ENCODE results near the gene MINDY3. TPM values are rescaled to one million over a fixed set of nuclear protein-coding genes. Genes with fewer than 3 reads are reported as not detected.
"Not testable (repeated sequence)": the region's sequence is repeated elsewhere in the genome, so short reads cannot be mapped to it uniquely, and the experiment has no call there.

MINDY3 gene
- total RNA-seq: 20.2 and 21.2 TPM in 2 replicates

DNA sequence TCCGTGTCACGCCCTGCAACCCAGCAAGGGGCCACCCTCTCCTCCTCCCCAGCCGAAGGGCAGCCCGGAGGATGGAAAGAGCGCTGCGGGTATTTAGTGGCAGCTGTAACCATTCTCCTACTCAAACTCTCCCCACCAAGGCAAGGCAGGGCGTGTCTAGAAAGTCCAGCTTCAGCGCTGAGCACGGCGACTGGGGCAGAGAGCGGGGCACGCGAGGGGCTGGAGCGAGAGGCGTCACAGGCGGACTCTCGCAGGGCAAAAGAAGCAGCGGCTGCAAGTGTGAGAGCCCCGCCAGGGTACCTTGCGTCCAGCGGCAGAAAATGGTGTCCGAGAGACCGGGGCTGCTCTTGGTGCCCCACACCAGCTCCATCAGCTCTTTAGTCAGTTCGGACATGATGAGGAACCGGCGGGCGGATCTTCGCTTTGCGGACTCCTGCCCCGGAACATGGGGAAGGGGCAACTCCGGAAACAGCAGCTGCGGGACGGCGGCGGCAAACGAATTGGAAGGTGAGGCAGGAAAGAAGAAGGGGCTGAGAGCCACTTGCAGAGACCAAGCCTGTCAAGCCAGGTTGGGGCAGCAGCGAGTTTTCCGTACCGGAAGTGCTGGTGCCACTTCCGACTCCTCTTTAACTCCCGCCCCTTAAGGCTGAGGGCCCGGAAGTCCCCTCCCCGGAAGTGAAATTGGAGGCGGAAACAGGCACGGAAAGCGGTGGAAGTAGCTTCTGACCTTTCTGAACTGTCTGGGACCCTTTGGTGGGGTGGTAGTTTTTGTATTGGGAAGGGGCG, at the start of gene MINDY3:
Gene MINDY3 (minus strand): TSS at position 602 of the 786 bp plus-strand sequence. CDS start 208 bp downstream, at position 394.
- intact Hi-C loops (cut with micrococcal nuclease): loop anchor here (1.0 to 10.0 kb wide), 5 partner anchors 15 to 1165 kb away; partner anchors contain the start of gene PTER

DNA sequence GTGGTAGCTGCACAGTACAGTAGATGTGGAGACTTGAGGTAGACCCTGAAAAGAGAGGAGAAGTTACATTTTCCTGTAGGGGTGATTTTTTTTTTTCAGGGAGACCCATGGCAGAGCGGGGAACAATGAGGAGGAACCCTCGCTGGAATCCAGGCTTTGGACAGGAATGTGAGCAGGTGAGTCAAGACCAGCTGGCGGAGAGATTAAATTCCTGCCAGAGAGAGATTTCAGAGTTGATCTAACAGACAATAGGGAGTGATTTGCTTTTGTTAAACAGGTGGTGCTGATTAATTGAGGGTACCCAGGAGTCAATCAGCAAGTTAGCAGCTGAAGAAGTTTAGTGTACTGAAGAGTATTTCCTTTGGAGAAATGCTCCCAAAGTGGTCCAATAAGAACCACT, 41.6 kb upstream of the MINDY3 start:
- intact Hi-C loops (cut with micrococcal nuclease): loop anchor here (1.0 kb wide), 2 partner anchors 643 to 875 kb away; no protein-coding TSS in a partner anchor

DNA sequence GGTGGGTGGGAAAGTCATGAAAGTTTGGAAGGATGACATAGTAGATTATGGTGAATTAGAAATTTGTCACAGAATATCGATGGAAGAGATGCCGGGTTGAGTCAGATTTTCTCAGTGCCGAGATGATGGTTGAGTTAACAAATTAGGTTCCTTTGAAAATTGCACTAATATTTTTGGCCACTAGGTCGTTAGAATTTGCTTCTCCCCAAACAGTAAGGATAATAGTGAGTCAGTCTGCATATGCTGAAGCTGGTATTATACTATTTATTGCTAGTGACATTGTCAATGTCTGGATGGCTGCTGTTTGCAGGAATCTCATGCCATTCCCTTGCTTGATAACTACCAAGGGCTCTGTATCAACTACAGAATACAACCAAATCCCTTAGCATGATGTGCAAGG, 37.7 kb upstream of the MINDY3 start:
- intact Hi-C loops (cut with micrococcal nuclease): no loop called here

DNA sequence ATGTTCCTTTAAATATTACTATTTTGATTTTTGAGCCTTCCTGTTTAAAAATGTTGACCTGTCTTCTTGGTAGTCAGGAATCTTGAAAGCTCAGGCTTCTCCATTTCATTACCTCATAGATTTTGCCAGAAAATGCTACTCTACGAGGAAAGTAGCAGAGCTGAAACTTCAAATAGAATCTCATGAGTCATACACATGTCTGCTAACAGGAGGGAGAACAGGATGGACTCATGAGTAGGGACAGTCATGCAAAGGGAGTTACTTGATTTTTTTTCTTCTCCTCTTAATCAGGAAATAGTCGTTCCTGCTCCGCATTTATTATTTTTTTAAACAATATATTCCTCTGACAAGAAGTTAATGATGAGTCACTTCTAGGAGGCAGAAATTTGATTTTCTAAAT, 37.0 kb upstream of the MINDY3 start:
- intact Hi-C loops (cut with micrococcal nuclease): no loop called here

DNA sequence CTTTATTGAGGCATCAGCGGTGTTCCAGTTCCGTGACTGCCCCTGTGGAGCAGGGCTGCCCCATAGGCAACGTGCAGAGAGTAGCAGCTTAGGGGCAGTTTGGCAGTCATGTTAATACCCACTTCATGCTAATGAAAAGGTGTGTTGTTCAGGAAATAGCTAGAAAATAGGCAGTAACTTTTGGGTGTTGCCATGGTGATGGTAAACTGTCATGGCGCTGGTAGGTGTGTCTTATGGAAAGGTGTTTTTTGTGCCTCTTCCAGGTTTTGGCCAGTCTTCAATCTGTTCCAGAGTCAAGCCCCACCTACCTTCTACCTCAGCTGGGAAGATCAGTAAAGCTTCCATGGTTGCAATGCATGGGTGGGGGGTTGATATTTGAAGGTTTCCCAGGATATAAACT, 36.3 kb upstream of the MINDY3 start:
- intact Hi-C loops (cut with micrococcal nuclease): no loop called here

DNA sequence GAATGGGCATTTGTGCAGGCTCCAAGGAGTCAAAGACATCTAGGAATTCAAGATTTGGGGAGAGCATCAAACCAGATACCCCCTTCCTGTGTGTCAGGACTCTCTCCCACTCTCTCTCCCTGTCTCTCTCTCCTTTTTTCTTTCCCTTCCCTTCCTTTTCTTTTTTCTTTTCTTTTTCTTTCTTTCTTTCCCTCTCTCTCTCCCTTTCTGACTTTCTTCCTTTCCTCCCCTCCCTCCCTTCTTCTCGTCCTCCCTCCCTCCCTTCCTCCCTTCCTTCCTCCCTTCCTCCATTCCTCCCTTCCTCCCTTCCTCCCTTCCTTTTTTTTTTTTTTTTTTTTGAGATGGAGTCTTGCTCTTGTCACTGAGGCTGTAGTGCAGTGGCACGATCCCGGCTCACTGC, 24.1 kb upstream of the MINDY3 start:
- intact Hi-C loops (cut with micrococcal nuclease): no loop called here

DNA sequence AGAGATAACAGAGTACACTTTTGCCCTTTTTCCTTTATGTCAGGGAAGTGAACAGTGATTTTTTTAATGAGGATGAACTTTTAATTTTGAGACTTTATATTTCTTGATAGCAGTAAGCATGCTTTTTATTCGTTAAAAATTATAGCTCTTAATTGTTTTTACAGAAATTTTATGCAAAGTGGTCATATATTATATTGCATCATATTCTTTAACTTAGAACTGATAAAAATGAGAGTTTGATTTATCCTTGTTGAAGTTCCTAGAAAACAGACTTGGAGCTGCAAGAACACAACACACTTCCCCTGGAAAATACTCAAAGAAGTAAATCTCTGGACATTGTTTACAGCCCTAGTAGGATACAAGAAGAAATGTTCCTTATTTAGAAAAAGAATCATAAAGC, 21.2 kb upstream of the MINDY3 start:
- intact Hi-C loops (cut with micrococcal nuclease): no loop called here

DNA sequence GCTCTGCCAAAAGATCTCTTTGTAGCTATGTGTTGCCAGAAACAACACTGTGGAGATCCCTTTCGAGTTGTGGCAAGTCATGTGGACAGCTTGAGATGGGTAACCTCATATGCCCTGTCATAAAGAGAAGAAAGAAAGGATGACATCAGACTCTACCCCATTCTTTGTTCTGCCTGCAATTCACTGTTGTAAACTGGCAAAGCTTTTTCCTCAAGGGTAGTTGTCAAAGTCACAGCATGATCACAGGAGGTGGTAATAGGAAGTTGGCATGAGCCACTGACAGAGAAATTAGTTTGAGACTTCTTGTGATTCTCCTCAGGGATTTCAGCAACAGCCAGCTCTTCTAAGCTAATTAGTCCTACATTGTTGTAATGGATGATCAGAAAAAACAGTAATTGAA, 19.4 kb upstream of the MINDY3 start:
- intact Hi-C loops (cut with micrococcal nuclease): loop anchor here (1.0 kb wide), 1 partner anchor 666 kb away; no protein-coding TSS in a partner anchor

DNA sequence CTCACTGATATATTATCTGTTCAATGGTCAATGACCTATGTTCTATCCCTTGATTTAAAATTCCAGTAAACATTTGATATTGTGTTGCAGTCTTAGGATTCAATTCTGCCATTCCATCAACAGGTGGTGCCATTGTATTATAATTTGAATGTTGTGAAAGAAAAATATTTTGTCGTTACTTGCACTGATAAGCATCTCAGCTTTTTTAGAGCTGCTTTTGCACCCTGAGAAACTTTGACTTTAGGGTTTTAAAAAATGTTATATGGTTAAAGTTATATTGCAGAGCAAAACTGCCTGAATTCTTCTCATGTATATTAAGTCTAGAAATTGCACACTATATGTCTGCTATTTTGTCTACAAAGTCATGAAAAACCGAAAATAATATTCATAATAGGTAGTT, 18.8 kb upstream of the MINDY3 start:
- intact Hi-C loops (cut with micrococcal nuclease): loop anchor here (1.0 kb wide), 1 partner anchor 666 kb away; no protein-coding TSS in a partner anchor

DNA sequence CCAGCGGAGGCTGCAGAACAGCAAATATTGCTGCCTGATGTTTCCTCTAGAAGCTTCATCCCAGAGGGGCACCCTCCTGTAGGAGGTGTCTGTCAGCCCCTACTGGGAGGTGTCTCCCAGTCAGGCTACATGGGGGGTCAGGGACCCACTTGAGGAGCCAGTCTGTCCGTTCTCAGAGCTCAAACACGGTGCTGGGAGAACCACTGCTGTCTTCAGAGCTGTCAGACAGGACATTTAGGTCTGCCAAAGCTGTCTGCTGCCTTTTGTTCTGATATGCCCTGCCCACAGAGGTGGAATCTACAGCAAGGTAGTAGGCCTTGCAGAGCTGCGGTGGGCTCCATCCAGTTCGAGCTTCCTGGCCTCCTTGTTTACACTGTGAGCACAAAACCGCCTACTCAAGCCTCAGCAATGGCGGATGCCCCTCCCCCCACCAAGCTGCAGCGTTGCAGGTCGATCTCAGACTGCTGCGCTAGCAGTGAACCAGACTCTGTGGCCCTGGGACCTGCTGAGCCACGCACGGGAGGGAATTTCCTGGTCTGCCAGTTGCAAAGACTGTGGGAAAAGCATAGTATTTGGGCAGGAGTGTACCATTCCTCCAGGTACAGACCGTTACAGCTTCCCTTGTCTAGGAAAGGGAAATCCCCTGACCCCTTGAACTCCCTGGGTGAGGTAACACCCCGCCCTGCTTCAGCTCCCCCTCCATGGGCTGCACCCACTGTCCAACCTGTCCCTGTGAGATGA, 17.7 kb upstream of the MINDY3 start:
- intact Hi-C loops (cut with micrococcal nuclease): no loop called here

DNA sequence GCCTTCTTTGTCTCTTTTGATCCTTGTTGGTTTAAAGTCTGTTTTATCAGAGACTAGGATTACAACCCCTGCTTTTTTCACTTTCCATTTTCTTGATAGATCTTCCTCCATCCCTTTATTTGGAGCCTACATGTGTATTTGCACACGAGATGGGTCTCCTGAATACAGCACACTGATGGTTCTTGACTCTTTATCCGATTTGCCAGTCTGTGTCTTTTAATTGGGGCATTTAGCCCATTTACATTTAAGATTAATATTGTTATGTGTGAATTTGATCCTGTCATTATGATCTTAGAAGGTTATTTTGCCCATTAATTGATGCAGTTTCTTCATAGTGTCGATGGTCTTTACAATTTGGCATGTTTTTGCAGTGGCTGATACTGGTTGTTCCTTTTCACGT, 16.0 kb upstream of the MINDY3 start:
- intact Hi-C loops (cut with micrococcal nuclease): not testable (repeated sequence)

DNA sequence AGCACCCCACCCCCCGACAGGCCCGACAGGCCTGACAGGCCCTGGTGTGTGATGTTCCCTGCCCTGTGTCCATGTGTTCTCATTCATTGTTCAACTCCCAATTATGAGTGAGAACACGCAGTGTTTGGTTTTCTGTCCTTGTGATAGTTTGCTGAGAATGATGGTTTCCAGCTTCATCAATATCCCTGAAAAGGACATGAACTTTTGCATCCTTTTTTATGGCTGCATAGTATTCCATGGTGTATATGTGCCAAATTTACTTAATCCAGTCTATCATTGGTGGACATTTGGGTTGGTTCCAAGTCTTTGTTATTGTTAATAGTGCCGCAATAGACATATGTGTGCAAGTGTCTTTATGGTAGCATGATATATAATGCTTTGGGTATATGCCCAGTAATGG, 12.3 kb upstream of the MINDY3 start:
- intact Hi-C loops (cut with micrococcal nuclease): not testable (repeated sequence)

DNA sequence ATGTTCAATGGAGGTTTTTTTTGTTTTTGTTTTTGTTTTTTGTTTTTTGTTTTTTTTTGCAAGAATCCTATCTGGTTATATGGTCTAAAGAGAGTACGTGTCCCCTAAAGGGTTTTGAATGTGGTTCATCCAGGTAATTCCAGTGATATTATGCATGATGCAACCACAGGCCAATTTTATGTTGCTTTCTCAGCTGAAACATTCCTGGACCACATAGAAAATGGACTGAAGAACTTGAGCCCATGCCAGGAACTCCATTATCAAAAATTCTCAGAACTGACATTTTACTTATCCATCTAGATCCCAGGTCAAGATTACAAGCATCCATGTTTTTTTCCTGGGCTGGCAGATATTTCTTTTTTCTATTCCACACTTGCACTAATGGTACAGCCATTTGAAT, 11.5 kb upstream of the MINDY3 start:
- intact Hi-C loops (cut with micrococcal nuclease): no loop called here

DNA sequence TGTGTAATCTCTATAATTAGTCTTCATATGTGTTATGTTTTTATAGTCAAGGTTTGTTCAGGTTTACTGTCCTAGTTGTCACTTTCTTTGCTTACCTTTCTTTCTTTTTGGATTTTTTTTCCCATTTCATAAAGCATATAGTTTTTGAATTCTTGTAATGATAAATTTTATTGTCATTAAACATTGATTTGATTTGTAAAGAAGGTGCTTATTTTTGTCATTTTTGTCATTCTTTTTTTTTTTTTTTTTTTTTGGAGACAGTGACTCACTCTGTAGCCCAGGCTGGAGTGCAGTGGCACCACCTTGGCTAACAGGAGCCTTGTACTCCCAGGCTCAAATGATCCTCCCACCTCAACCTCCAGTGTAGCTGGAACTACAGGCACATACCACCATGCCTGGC, 9.6 kb upstream of the MINDY3 start:
- intact Hi-C loops (cut with micrococcal nuclease): loop anchor here (10.0 kb wide), 2 partner anchors 905 to 1155 kb away; no protein-coding TSS in a partner anchor

DNA sequence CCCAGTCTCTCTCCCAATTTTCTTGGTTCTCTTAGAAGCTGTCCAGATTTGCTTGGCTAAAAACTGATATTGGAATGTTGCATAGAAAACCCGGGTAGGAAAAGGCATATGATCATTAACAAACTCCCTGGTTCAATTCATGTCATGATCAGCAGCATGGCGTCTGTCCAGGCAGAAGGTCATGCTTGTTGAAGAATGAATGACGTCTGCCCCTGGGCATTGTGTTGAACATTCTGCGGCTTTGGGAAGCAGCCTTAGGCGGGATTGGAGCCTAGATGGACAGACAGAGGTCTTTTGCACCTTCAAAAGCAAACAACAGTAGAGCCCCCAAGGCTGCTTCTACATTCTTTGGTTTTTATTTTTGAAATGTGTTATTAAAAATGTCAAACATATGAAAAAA, 7.7 kb upstream of the MINDY3 start:
- intact Hi-C loops (cut with micrococcal nuclease): loop anchor here (10.0 kb wide), 2 partner anchors 907 to 1157 kb away; no protein-coding TSS in a partner anchor

DNA sequence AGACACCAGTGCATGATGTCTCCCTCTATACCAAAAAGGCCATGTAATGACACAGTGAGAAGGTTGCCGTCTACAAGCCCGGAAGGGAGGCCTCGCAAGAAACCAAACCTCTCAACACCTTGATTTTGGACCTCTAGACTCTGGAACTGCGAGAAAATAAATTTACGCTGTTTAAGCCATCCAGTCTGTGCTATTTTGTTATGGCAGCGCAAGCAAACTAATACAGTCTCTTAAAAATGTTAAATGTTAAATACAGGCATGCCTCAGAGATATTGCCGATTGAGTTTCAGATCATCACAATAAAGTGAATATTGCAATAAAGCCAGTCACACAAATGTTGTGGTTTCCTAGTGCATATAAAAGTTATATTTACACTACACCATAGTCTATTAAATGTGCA, 5.0 kb upstream of the MINDY3 start:
- intact Hi-C loops (cut with micrococcal nuclease): loop anchor here (10.0 kb wide), 2 partner anchors 909 to 1159 kb away; no protein-coding TSS in a partner anchor

DNA sequence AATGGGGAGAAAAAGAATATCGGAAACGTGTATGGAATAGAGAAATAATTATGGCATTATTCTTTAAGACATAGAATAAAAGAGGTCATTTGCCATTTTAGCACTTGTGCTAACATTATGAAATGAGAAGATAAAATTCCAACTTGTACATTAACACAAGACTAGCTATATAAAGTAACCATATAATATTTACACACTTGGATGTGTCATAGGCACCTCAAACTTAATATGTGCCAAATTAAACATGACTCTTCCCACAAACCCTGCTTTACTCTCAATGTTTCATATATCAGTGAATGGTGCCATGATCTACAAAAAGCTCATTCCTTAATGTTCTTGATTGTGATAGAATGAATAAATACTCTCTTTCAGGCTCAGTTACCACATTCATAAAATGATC, 4.1 kb upstream of the MINDY3 start:
- intact Hi-C loops (cut with micrococcal nuclease): loop anchor here (10.0 kb wide), 2 partner anchors 910 to 1160 kb away; no protein-coding TSS in a partner anchor

DNA sequence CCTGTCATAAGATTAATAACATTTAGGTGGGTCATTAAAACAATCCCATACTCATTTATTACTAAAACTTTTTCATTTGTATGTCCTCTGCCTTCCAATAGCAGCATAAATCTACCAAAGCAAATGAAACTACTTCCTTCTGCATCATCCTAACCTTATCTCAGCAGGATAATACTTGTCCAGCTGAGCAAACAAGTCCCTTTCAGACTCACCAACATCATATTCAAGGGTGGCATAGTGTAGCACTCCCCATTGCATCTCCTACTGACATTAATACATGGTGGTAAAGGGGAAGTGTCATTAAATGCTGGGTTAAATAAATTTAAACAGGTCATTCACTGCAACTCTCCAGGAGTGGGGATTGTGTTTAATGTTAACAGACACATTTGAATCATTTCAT, 3.4 kb upstream of the MINDY3 start:
- intact Hi-C loops (cut with micrococcal nuclease): loop anchor here (10.0 kb wide), 2 partner anchors 911 to 1161 kb away; no protein-coding TSS in a partner anchor

DNA sequence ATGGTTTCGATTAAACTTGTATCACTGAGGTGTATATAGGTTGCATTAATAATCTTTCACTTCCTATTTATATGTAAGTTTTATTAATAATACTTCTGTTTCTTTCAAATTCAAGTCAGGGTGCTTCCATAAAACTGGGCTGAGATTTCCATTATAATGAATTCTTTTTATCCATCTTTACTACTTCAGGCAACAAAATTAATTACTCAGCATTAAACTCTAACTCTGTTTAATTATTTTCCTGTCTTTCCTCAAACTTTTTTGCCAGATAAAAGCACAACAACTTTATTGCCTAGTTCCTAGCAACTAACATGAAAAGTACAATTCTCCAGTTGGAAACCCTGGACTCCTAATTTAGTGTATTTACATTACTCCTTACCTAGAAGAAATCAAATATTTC, 3.0 kb upstream of the MINDY3 start:
- intact Hi-C loops (cut with micrococcal nuclease): loop anchor here (10.0 kb wide), 2 partner anchors 911 to 1161 kb away; no protein-coding TSS in a partner anchor

DNA sequence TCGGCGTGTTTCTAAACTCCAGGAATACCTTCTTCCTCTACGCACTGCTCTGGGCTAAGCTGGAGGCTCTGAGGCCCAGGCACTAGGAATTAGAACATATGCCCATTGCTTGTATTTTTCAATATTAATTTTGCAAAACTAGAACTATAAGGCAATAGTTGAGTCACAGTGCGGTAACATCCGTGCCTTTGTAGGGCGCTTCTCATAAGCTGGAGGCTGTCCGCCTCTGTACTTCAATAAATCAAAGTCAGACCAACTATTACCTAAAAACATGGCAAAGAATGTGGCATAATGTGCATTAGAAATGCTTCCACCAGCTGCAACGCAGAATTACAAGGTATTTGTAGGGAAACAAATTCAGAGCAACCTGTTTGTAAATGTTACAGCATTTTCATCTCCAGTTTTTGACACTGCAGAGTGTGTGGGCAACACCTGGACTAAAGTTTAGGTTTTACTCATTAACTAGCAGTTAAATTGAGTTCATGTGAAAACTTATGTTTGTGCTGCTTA, 440 bp upstream of the MINDY3 start:
- intact Hi-C loops (cut with micrococcal nuclease): loop anchor here (1.0 to 10.0 kb wide), 4 partner anchors 576 to 1164 kb away; partner anchors contain the start of gene PTER

DNA sequence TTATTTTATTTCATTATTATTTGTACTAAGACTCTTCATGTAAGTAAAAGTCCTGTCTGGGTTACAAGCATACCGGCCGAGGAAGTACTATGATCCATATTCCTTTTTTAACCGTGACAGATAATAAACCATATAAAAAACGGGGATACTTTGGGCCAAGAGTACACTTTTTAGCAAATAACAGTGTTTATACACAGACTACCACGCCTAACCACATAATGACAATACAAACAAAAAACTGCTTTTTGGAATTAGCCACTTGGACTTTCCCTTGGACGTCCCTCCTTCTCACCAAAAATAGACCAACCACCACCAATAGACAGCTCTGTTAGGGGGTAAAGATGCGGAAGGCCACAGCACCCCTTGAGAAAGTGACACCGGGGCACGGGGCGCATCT, 800 bp downstream of the MINDY3 start:
- intact Hi-C loops (cut with micrococcal nuclease): loop anchor here (2.0 kb wide), 1 partner anchor 15 kb away; no protein-coding TSS in a partner anchor
